ENCODE data around the gene CACNB4. TPM values are rescaled to one million over a fixed set of nuclear protein-coding genes. Genes with fewer than 3 reads are reported as not detected.

The CACNB4 gene
- total RNA-seq, 4 donors from 2014 or later = 0.20 to 1.6 (median 0.90) TPM

- no peaks in the 10 kb centered on the region for H3K9me3 ChIP-seq
- 50 to 81% methylated on average over 3 to 6 of the region's 6 CpGs for WGBS, 2 donors (ENCODE audit: low coverage in 1 of 2)
- no peaks in the 10 kb centered on the region for H3K36me3 ChIP-seq
- no peaks in the 10 kb centered on the region for H3K4me1 ChIP-seq
- H3K27ac ChIP-seq = no peak overlapping the region
- no peaks in the 10 kb centered on the region for H3K27me3 ChIP-seq
- TF ChIP-seq POLR2A (IDR thresholded peaks at IDR 0.05) = no peak
- no peak for TF ChIP-seq CTCF (IDR thresholded peaks at IDR 0.05)
- TF ChIP-seq EP300 (IDR thresholded peaks at IDR 0.05; ENCODE audit: low read depth) = no peak
- no peak for TF ChIP-seq POLR2AphosphoS5 (IDR thresholded peaks at IDR 0.05)
- in situ Hi-C loops (cut with MboI; ENCODE audit: low pct_ligation_motif_present in 1 of 4, low pct_unique_long_range_greater_than_20kb in 1 of 4, low sequenced_read_pairs in 3 of 4) (no loop called here), intact Hi-C loops (cut with DNase I; ENCODE audit: low total_unique reads) (no loop called here)
- H3K4me3 ChIP-seq = no peak overlapping the region
- DNase-seq = no peak
Observed at GRCh38 chr2:151907286-151908203, 191.3 kb downstream of the CACNB4 start.

- TF ChIP-seq CTCF (IDR thresholded peaks at IDR 0.05) = no peak
- TF ChIP-seq POLR2A (IDR thresholded peaks at IDR 0.05) = no peak
- no peak for TF ChIP-seq EP300 (IDR thresholded peaks at IDR 0.05; ENCODE audit: low read depth)
- TF ChIP-seq POLR2AphosphoS5 (IDR thresholded peaks at IDR 0.05) = no peak
- Histone ChIP-seq H3K27me3 (no peaks in the 10 kb centered on the region), H3K27ac (no peak overlapping the region), H3K4me3 (no peak overlapping the region), H3K4me1 (no peaks in the 10 kb centered on the region), H3K9me3 (no peaks in the 10 kb centered on the region), H3K36me3 (no peaks in the 10 kb centered on the region)
- DNase-seq = no peak
- intact Hi-C loops (cut with DNase I; ENCODE audit: low total_unique reads) = no loop called here
- in situ Hi-C loops (cut with MboI; ENCODE audit: low pct_ligation_motif_present in 1 of 4, low pct_unique_long_range_greater_than_20kb in 1 of 4, low sequenced_read_pairs in 3 of 4) = no loop called here
- WGBS, 2 donors (ENCODE audit: low coverage in 1 of 2) = 79 to 92% methylated on average over 2 of the region's 2 CpGs
Observed at GRCh38 chr2:151906633-151906998, 192.2 kb downstream of the CACNB4 start.

- TF ChIP-seq EP300 (IDR thresholded peaks at IDR 0.05; ENCODE audit: low read depth) (no peak), CTCF (IDR thresholded peaks at IDR 0.05) (no peak), POLR2A (IDR thresholded peaks at IDR 0.05) (no peak), POLR2AphosphoS5 (IDR thresholded peaks at IDR 0.05) (no peak)
- no peaks in the 10 kb centered on the region for H3K4me1 ChIP-seq
- intact Hi-C loops (cut with DNase I; ENCODE audit: low total_unique reads) = no loop called here
- H3K9me3 ChIP-seq = no peaks in the 10 kb centered on the region
- H3K27ac ChIP-seq = no peak overlapping the region
- in situ Hi-C loops (cut with MboI; ENCODE audit: low pct_ligation_motif_present in 1 of 4, low pct_unique_long_range_greater_than_20kb in 1 of 4, low sequenced_read_pairs in 3 of 4) = no loop called here
- no peak for DNase-seq
- H3K36me3 ChIP-seq = no peaks in the 10 kb centered on the region
- no peaks in the 10 kb centered on the region for H3K27me3 ChIP-seq
- no peak overlapping the region for H3K4me3 ChIP-seq
- WGBS, 2 donors (ENCODE audit: low coverage in 1 of 2) = 69 to 90% methylated on average over 2 of the region's 2 CpGs
Observed at GRCh38 chr2:151905963-151906632, 192.7 kb downstream of the CACNB4 start.

GRCh38 chr2:151904807-151905206 lies 194.0 kb downstream of the CACNB4 start:
- H3K27ac ChIP-seq = no peak overlapping the region
- no peak for TF ChIP-seq CTCF (IDR thresholded peaks at IDR 0.05)
- no peak for TF ChIP-seq POLR2A (IDR thresholded peaks at IDR 0.05)
- TF ChIP-seq POLR2AphosphoS5 (IDR thresholded peaks at IDR 0.05) = no peak
- TF ChIP-seq EP300 (IDR thresholded peaks at IDR 0.05; ENCODE audit: low read depth) = no peak
- in situ Hi-C loops (cut with MboI; ENCODE audit: low pct_ligation_motif_present in 1 of 4, low pct_unique_long_range_greater_than_20kb in 1 of 4, low sequenced_read_pairs in 3 of 4) = no loop called here
- WGBS, 2 donors (ENCODE audit: low coverage in 1 of 2) = 89 to 100% methylated on average over 3 to 4 of the region's 4 CpGs
- no peaks in the 10 kb centered on the region for H3K4me1 ChIP-seq
- no peaks in the 10 kb centered on the region for H3K9me3 ChIP-seq
- DNase-seq = no peak
- no peak overlapping the region for H3K4me3 ChIP-seq
- no peaks in the 10 kb centered on the region for H3K27me3 ChIP-seq
- intact Hi-C loops (cut with DNase I; ENCODE audit: low total_unique reads) = no loop called here
- no peaks in the 10 kb centered on the region for H3K36me3 ChIP-seq
